Sigmoid colon (tissue), 7 donors: ENCODE data around the gene DUSP14. TPM values are rescaled to one million over a fixed set of nuclear protein-coding genes. Genes with fewer than 3 reads are reported as not detected.

Source experiments
- DNase-seq: peaks from one replicate; pipeline ENCODE4 v3.0.0-alpha.2; 2019
- H3K27ac ChIP-seq, 4 donors: fragments of 200-600 bp; sonication (generic); one replicate each; pipeline ENCODE4 v1.5.1; 2016 to 2019; ENCODE audit warnings: mild to moderate bottlenecking in 1 of 4
- H3K27me3 ChIP-seq, 3 donors: fragments of 200-600 bp; sonication (generic); one replicate each; pipeline ENCODE4 v1.5.1; 2019; ENCODE audit warnings: mild to moderate bottlenecking in 1 of 3
- H3K36me3 ChIP-seq, 4 donors: fragments of 200-600 bp; sonication (generic); one replicate each; pipeline ENCODE4 v1.5.1; 2016 to 2019
- H3K4me1 ChIP-seq, 4 donors: fragments of 200-600 bp; sonication (generic); one replicate each; pipeline ENCODE4 v1.5.1; 2017 to 2019
- H3K4me3 ChIP-seq, 4 donors: fragments of 200-600 bp; sonication (generic); one replicate each; pipeline ENCODE4 v1.5.1; 2017 to 2019; ENCODE audit warnings: mild to moderate bottlenecking in 2 of 4, moderate library complexity in 1 of 4
- H3K9me3 ChIP-seq, 4 donors: fragments of 200-600 bp in 3 of 4; sonication (generic) in 3 of 4; one replicate each; pipeline versions ENCODE4 v1.5.1 to v1.6.1; 2013 to 2019
- CTCF ChIP-seq, 4 experiments: fragments of 450-650 bp in 3 of 4; fragments of 200-600 bp in 1 of 4; IDR thresholded peaks; one replicate each; pipeline ENCODE4 v1.5.1; 2016 to 2019; ENCODE audit warnings: antibody characterized with exemption in 4 of 4, mild to moderate bottlenecking in 3 of 4, moderate library complexity in 2 of 4
- EP300 ChIP-seq, 4 donors: sonication (generic); formaldehyde crosslinking; IDR thresholded peaks; one replicate each; pipeline ENCODE4 v1.6.1; 2017; ENCODE audit warnings: antibody characterized with exemption in 4 of 4
- POLR2A ChIP-seq, 2 donors: fragments of 450-650 bp; IDR thresholded peaks; one replicate each; pipeline ENCODE4 v1.6.1; 2016; ENCODE audit warnings: antibody characterized with exemption in 2 of 2, mild to moderate bottlenecking in 2 of 2, moderate library complexity in 2 of 2
- POLR2AphosphoS5 ChIP-seq, 4 donors: sonication (generic); formaldehyde crosslinking; IDR thresholded peaks; one replicate each; pipeline ENCODE4 v1.6.1; 2017; ENCODE audit warnings: antibody characterized with exemption in 4 of 4
- WGBS, 2 donors: extraction: QIAGEN DNeasy Blood & Tissue Kit; methylation state at CpG; one replicate each; pipeline ENCODE4 v1.1.7; 2013; 5-methylcytosine and 5-hydroxymethylcytosine counted together
- intact Hi-C: fragments of 100-400 bp; cut with DNase I; formaldehyde crosslinking; loops from one replicate; pipeline ENCODE4 v1.15.1; 2023
- polyA plus RNA-seq, 3 donors: library from polyadenylated mRNA; stranded (reverse); fragments of 200-250 nt; gene quantifications; one replicate each; pipeline ENCODE4 v1.2.3, GENCODE V29; 2013
- total RNA-seq, 4 donors: library from RNA; depleted of rRNA; stranded (reverse); fragments of >200 nt; gene quantifications; one replicate each; pipeline ENCODE4 v1.1.0, GENCODE V29; 2016
- donor health status: healthy with polysubstance abuse.
- donor health status: Bipolar disorder and iron deficiency.
- donor health status: healthy.

Gene DUSP14
- total and polyA plus RNA-seq, 7 donors: 1.2 to 25.2 (median 18.5) TPM

GRCh38 chr17:37463039-37463438 lies 26.7 kb upstream of the DUSP14 start:
- H3K27ac ChIP-seq: no peak overlapping the region
- no peaks in the 10 kb centered on the region for H3K4me1 ChIP-seq
- H3K27me3 ChIP-seq: no peaks in the 10 kb centered on the region
- TF ChIP-seq EP300 (IDR thresholded peaks at IDR 0.05) (no peak), POLR2A (IDR thresholded peaks at IDR 0.05) (no peak), CTCF (IDR thresholded peaks at IDR 0.05) (no peak), POLR2AphosphoS5 (IDR thresholded peaks at IDR 0.05) (no peak)
- DNase-seq: no peak
- H3K36me3 ChIP-seq: peaks cover 3 to 80% (median 8%) of the 10 kb centered on the region in 4 donors
- intact Hi-C loops: no loop called here
- no peak overlapping the region for H3K4me3 ChIP-seq
- no peaks in the 10 kb centered on the region for H3K9me3 ChIP-seq
- 93 to 94% methylated on average over 3 of the region's 3 CpGs for WGBS, 2 donors

GRCh38 chr17:37465069-37465616 lies 24.5 kb upstream of the DUSP14 start:
- Histone ChIP-seq H3K27me3 (no peaks in the 10 kb centered on the region), H3K36me3 (peaks cover 5 to 91% (median 10%) of the 10 kb centered on the region in 4 donors), H3K4me3 (no peak overlapping the region), H3K4me1 (no peaks in the 10 kb centered on the region), H3K9me3 (no peaks in the 10 kb centered on the region), H3K27ac (no peak overlapping the region)
- TF ChIP-seq POLR2AphosphoS5 (IDR thresholded peaks at IDR 0.05) (no peak), CTCF (IDR thresholded peaks at IDR 0.05) (no peak), POLR2A (IDR thresholded peaks at IDR 0.05) (no peak), EP300 (IDR thresholded peaks at IDR 0.05) (no peak)
- DNase-seq: no peak
- intact Hi-C loops: no loop called here
- WGBS, 2 donors: 98% methylated on average over 7 of the region's 7 CpGs

GRCh38 chr17:37466471-37466870 lies 23.2 kb upstream of the DUSP14 start:
- 90 to 92% methylated on average over 1 of the region's 1 CpG for WGBS, 2 donors
- Histone ChIP-seq H3K27me3 (no peaks in the 10 kb centered on the region), H3K4me1 (no peaks in the 10 kb centered on the region), H3K9me3 (no peaks in the 10 kb centered on the region), H3K4me3 (no peak overlapping the region), H3K36me3 (peaks cover 11 to 95% (median 15%) of the 10 kb centered on the region in 4 donors), H3K27ac (no peak overlapping the region)
- TF ChIP-seq POLR2A (IDR thresholded peaks at IDR 0.05): no peak
- TF ChIP-seq POLR2AphosphoS5 (IDR thresholded peaks at IDR 0.05): no peak
- no peak for TF ChIP-seq CTCF (IDR thresholded peaks at IDR 0.05)
- TF ChIP-seq EP300 (IDR thresholded peaks at IDR 0.05): no peak
- DNase-seq: no peak
- intact Hi-C loops: no loop called here

- Histone ChIP-seq H3K9me3 (no peaks in the 10 kb centered on the region), H3K4me3 (no peak overlapping the region), H3K27me3 (no peaks in the 10 kb centered on the region), H3K4me1 (no peaks in the 10 kb centered on the region), H3K36me3 (peaks cover 18 to 99% (median 26%) of the 10 kb centered on the region in 4 donors), H3K27ac (no peak overlapping the region)
- WGBS, 2 donors: 78 to 91% methylated on average over 7 of the region's 7 CpGs
- intact Hi-C loops: no loop called here
- DNase-seq: no peak
- no peak for TF ChIP-seq EP300 (IDR thresholded peaks at IDR 0.05)
- no peak for TF ChIP-seq POLR2A (IDR thresholded peaks at IDR 0.05)
- no peak for TF ChIP-seq POLR2AphosphoS5 (IDR thresholded peaks at IDR 0.05)
- no peak for TF ChIP-seq CTCF (IDR thresholded peaks at IDR 0.05)
Observed at GRCh38 chr17:37470181-37470580, 19.5 kb upstream of the DUSP14 start.
